Measurements from ENCODE around the gene KIAA1614.
A peak's percentile ranks its signal among the peaks of the same experiment; 100 is the strongest.

The KIAA1614 gene

GRCh38 chr1:180902541-180902940 lies 10.2 kb upstream of the KIAA1614 start:
- H2AFZ ChIP-seq (ENCODE audit: low read depth, low read length), result no peak overlapping the region
- no peaks in the 10 kb centered on the region for H4K20me1 ChIP-seq (ENCODE audit: insufficient read depth, low read length)
- H3K9ac ChIP-seq (ENCODE audit: low read length), result no peak overlapping the region
- peaks cover 18% of the 10 kb centered on the region for H3K4me1 ChIP-seq (ENCODE audit: low read length)
- H3K4me2 ChIP-seq (ENCODE audit: low read length), result no peak overlapping the region
- TF ChIP-seq EZH2phosphoT487 (IDR thresholded peaks at IDR 0.05; ENCODE audit: low read depth) (no peak), CTCF (IDR thresholded peaks at IDR 0.05; ENCODE audit: low read depth, low read length) (no peak)
- H3K79me2 ChIP-seq (ENCODE audit: low read length), result no peaks in the 10 kb centered on the region
- no peaks in the 10 kb centered on the region for H3K36me3 ChIP-seq (replicated peaks; ENCODE audit: low read depth, low read length)
- no peaks in the 10 kb centered on the region for H3K27me3 ChIP-seq (ENCODE audit: low read depth, low read length)
- no peaks in the 10 kb centered on the region for H3K9me3 ChIP-seq (ENCODE audit: insufficient read depth, low read length)
- H3K4me3 ChIP-seq (ENCODE audit: low read length), result no peak overlapping the region
- no peak overlapping the region for H3K27ac ChIP-seq (ENCODE audit: low read length)

- TF ChIP-seq CTCF (IDR thresholded peaks at IDR 0.05; ENCODE audit: low read depth, low read length) (no peak), EZH2phosphoT487 (IDR thresholded peaks at IDR 0.05; ENCODE audit: low read depth) (no peak)
- H2AFZ ChIP-seq (ENCODE audit: low read depth, low read length), result peak overlapping the region; percentile 16; the same call in 1 of the 2 replicates
- H3K79me2 ChIP-seq (ENCODE audit: low read length), result no peaks in the 10 kb centered on the region
Measured at GRCh38 chr1:180905927-180906326, 6.8 kb upstream of the KIAA1614 start.

GRCh38 chr1:180906511-180906910 lies 6.2 kb upstream of the KIAA1614 start:
- Histone ChIP-seq H2AFZ (ENCODE audit: low read depth, low read length) (no peak overlapping the region; the same call in 1 of the 2 replicates), H3K27ac (ENCODE audit: low read length) (no peak overlapping the region), H3K4me2 (ENCODE audit: low read length) (peak overlapping the region; percentile 61), H3K36me3 (replicated peaks; ENCODE audit: low read depth, low read length) (no peaks in the 10 kb centered on the region), H3K79me2 (ENCODE audit: low read length) (no peaks in the 10 kb centered on the region), H3K4me1 (ENCODE audit: low read length) (peaks cover 58% of the 10 kb centered on the region), H3K27me3 (ENCODE audit: low read depth, low read length) (no peaks in the 10 kb centered on the region), H4K20me1 (ENCODE audit: insufficient read depth, low read length) (no peaks in the 10 kb centered on the region), H3K9ac (ENCODE audit: low read length) (no peak overlapping the region; the same call in 1 of the 2 replicates), H3K9me3 (ENCODE audit: insufficient read depth, low read length) (no peaks in the 10 kb centered on the region), H3K4me3 (ENCODE audit: low read length) (peak overlapping the region; percentile 47; the same call in 1 of the 2 replicates)
- no peak for TF ChIP-seq EZH2phosphoT487 (IDR thresholded peaks at IDR 0.05; ENCODE audit: low read depth)
- TF ChIP-seq CTCF (IDR thresholded peaks at IDR 0.05; ENCODE audit: low read depth, low read length), result no peak

More at GRCh38 chr1:180905927-180906326, 6.8 kb upstream of the KIAA1614 start:
- peak overlapping the region; percentile 47; the same call in 1 of the 2 replicates for H3K4me3 ChIP-seq (ENCODE audit: low read length)
- H3K36me3 ChIP-seq (replicated peaks; ENCODE audit: low read depth, low read length), result no peaks in the 10 kb centered on the region
- no peaks in the 10 kb centered on the region for H4K20me1 ChIP-seq (ENCODE audit: insufficient read depth, low read length)
- H3K4me1 ChIP-seq (ENCODE audit: low read length), result peaks cover 52% of the 10 kb centered on the region
- no peak overlapping the region for H3K9ac ChIP-seq (ENCODE audit: low read length)
- no peaks in the 10 kb centered on the region for H3K27me3 ChIP-seq (ENCODE audit: low read depth, low read length)
- no peaks in the 10 kb centered on the region for H3K9me3 ChIP-seq (ENCODE audit: insufficient read depth, low read length)
- H3K27ac ChIP-seq (ENCODE audit: low read length), result no peak overlapping the region
- H3K4me2 ChIP-seq (ENCODE audit: low read length), result peak overlapping the region; percentile 61

GRCh38 chr1:180907313-180908055 lies 5.2 kb upstream of the KIAA1614 start:
- Histone ChIP-seq H3K4me2 (ENCODE audit: low read length) (peak overlapping the region; percentile 61; the same call in 1 of the 2 replicates), H3K9ac (ENCODE audit: low read length) (0 out of 2 replicates have a peak overlapping the region, but pooled peaks have one; percentile 2)

More at GRCh38 chr1:180907313-180908055, 5.2 kb upstream of the KIAA1614 start:
- no peaks in the 10 kb centered on the region for H3K9me3 ChIP-seq (ENCODE audit: insufficient read depth, low read length)
- H3K4me3 ChIP-seq (ENCODE audit: low read length), result no peak overlapping the region
- TF ChIP-seq EZH2phosphoT487 (IDR thresholded peaks at IDR 0.05; ENCODE audit: low read depth), result no peak
- TF ChIP-seq CTCF (IDR thresholded peaks at IDR 0.05; ENCODE audit: low read depth, low read length), result no peak
- H4K20me1 ChIP-seq (ENCODE audit: insufficient read depth, low read length), result no peaks in the 10 kb centered on the region
- peaks cover 63% of the 10 kb centered on the region for H3K4me1 ChIP-seq (ENCODE audit: low read length)
- H3K27ac ChIP-seq (ENCODE audit: low read length), result no peak overlapping the region
- no peak overlapping the region for H2AFZ ChIP-seq (ENCODE audit: low read depth, low read length)
- H3K79me2 ChIP-seq (ENCODE audit: low read length), result no peaks in the 10 kb centered on the region
- no peaks in the 10 kb centered on the region for H3K27me3 ChIP-seq (ENCODE audit: low read depth, low read length)
- no peaks in the 10 kb centered on the region for H3K36me3 ChIP-seq (replicated peaks; ENCODE audit: low read depth, low read length)
